Measurements from ENCODE around the gene ZNF736.
"Not testable (repeated sequence)": the region's sequence is repeated elsewhere in the genome, so short reads cannot be mapped to it uniquely, and the experiment has no call there.

ZNF736 gene

DNA sequence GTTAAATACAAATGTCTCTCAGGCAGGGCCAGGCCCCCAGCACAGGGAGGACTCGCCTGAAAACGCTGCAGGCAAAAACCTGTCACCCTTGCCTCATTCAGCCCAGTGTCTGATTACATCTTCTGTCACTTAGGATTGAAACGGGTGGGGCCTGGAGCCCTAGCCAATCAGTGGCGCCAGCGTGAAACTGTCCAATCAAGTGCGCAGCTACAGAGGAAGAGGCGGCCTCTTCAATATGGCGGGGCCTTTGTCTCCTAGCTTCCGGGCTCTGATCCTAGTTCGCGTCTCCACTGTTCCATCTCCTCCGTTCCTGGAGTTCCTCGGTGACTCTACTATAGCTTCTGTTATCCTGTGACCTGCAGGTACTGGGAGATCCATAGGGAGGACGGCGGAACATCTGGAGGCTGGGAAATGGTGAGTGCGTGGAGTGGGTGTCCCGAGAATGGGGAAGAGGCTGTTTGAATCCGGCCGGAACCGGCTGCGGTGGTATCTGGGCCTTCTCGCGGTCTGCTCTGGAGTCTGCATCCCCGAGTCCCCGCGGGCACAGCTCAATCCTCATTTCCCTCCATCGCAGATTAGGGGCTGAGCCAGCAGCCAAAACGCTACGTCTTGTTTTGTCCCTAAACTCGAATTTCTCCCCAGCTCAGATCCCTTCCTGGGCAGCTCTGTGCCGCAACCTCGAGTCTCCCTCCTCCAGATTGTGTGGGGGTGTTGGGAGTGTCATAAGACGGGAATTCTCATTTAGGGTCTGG is at the start of gene ZNF736:
ZNF736 (plus strand) TSS at position 222 of the 752 bp plus-strand sequence; CDS start at position 412, 190 bp downstream.
- TF ChIP-seq ZNF274 (IDR thresholded peaks at IDR 0.05; ENCODE audit: low read depth, low read length), result no peak
- peak within 1 kb of the TSS; percentile 89 for H3K4me3 ChIP-seq (ENCODE audit: low read length)

DNA sequence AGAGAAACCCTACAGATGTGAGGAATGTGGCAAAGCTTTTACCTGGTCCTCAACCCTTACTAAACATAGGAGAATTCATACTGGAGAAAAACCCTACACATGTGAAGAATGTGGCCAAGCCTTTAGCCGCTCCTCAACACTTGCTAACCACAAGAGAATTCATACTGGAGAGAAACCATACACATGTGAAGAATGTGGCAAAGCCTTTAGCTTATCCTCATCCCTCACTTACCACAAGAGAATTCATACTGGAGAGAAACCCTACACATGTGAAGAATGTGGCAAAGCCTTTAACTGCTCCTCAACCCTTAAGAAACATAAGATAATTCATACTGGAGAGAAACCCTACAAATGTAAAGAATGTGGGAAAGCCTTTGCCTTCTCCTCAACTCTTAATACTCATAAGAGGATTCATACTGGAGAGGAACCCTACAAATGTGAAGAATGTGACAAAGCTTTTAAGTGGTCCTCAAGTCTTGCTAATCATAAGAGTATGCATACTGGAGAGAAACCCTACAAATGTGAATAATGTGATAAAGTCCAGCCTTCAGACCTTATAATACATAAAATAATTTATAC is 47.3 kb upstream of the ZNF736 start:
- TF ChIP-seq ZNF274 (IDR thresholded peaks at IDR 0.05; ENCODE audit: low read depth, low read length), result peak; percentile 77

DNA sequence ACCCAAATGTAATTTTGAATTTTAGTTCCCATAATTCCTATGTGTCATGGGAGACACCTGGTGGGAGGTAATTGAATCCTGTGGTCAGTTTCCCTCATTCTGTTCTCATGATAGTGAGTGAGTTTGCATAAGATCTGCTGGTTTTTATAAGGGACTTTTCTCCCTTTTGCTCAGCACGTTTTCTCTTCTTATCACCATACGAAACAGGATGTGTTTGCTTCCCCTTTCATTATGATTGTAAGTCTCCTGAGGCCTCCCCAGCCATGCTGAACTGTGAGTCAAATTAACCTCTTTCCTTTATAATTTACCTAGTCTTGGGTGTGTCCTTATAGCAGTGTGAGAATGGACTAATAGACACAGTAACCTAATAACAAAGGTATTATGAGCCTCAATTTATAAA is 36.1 kb upstream of the ZNF736 start:
- no peak overlapping the region for H3K4me3 ChIP-seq (ENCODE audit: low read length)
- no peak for TF ChIP-seq ZNF274 (IDR thresholded peaks at IDR 0.05; ENCODE audit: low read depth, low read length)

More for the DNA sequence above, 47.3 kb upstream of the ZNF736 start:
- no peak overlapping the region for H3K4me3 ChIP-seq (ENCODE audit: low read length)

DNA sequence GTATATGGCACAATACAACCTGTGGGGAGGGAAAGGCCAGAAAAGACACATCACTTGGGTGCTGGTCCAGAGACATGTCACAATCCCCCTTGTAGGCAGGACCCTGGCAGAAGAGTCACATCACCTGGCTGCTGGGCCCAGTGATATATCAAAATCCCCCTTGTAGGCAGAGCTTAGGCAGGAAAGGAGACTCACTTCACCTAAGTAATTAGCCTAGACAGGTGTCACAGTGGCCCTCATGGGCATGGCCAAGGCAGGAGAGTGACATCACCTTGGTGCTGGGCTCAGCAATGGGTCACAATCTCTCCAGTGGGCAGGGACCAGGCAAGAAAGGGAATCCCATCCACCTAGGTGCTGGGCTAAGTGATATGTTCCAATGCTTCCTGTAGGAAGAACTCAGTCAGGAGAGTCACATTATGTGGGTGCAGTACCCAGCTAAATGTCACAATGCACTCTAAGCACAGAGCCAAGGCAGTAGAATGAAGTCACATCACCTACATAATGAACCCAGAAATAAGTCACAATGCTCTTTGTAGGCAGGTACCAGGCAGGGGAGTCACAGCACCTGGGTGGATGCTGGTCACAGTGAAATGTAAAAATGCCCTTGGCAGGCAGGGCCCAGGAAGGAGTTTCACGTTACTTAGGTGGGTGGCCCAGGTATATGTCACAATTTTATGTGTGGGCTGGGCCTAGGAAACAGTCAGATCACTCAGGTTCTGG is 18.9 kb upstream of the ZNF736 start:
- no peak overlapping the region for H3K4me3 ChIP-seq (ENCODE audit: low read length)
- no peak for TF ChIP-seq ZNF274 (IDR thresholded peaks at IDR 0.05; ENCODE audit: low read depth, low read length)

DNA sequence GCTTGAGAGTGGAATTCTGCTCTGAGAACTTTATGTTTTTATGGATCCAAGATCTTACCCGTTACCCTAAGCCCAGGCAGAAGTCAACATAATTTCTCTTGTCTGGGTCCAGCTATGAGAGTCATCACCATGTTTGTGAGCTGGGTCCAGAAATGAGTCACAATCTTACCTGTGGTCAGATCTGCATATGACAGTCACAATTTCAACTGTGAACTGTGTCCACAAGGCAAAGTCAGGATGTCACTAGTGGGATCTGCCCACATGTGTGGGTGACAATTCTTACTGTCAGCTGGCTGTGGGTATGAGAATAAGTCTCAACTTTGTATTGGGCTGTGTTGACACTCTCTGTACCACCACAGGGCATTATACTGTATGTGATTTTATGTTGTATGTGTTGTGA is 16.3 kb upstream of the ZNF736 start:
- H3K4me3 ChIP-seq (ENCODE audit: low read length), result not testable (repeated sequence)

DNA sequence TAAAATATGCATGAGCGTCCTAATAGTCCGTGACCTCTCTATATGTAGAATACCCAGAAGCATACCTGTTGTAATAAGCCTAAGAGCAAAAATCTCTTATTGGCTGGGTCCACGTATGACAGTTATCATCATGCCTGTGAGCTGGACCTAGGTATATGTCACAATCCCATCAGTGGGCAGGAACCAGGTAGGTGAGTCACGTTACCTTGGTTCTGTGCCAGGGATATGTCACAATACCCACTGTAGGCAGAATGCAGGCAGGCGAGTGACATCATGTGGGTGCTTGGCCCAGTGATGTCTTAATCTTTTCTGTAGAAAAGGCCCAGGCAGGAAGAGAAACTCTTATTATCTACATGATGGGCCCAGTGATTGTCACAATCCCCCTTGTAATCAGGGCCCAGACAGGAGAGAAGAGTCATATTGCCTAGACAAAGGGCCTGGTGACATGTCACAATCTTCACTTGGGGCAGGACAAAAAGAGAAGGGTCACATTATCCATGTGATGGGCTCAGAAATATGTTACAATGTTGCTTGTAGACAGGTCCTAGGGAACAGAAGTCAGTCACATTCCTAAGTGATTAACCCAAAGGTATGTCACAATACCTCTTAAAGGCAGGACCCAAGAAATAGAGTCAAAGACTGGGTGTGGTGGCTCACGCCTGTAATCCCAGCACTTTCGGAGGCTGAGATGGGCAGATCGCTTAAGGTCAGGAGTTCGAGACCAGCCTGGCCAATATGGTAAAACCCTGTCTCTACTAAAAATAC is 12.9 kb upstream of the ZNF736 start:
- TF ChIP-seq ZNF274 (IDR thresholded peaks at IDR 0.05; ENCODE audit: low read depth, low read length), result no peak
- H3K4me3 ChIP-seq (ENCODE audit: low read length), result no peak overlapping the region

DNA sequence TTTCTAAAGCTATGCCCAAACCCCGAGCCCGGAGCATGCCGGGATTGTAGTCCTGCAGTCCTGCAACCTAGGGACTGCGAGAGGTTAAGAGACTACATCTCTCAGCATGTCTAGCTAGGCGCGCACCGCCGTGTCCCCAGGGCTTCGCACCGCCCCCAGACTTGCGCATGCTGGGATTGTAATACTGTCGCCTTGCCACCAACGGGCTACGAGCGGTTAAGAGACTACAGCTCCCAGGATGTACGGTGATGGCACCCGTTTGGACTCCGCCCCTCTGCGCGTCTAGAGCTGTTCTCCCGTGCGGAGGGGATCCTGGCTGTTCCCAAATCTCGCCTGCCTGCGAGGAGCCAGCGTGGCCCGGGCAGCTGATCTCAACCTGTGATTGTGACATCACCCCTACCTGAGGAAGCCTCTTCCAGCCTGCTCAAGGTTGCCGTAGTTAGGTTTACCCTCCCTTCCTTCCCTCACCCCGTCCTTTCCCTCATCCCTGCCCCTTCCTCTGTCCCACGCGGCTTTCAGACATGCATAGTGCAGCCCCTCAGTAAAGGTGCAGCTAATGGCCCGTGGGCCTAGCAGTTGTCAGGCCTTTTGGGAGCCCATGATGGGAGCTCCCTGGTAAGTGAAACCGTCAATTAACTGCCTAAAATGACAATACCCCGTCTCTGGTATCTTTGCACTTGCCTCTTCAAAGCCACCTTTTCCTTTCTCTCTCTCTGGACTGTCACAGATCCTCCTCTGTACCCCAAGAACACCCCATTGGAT is 6.3 kb upstream of the ZNF736 start:
- no peak for TF ChIP-seq ZNF274 (IDR thresholded peaks at IDR 0.05; ENCODE audit: low read depth, low read length)
- peak overlapping the region; percentile 67; the same call in 1 of the 2 replicates for H3K4me3 ChIP-seq (ENCODE audit: low read length)

DNA sequence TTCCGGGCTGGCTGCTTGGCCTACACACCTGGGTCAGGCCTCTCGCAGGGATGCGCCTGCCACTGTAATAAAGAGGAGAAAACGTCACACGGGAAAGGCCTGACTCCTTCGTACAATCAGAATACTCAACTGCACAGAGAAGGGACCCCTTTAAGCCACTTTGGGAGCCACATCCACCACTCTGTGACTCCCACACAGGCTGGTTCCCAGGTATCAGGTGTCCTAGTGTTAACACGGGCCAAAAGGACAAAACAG is 5.8 kb upstream of the ZNF736 start:
- peak overlapping the region; percentile 67; the same call in 1 of the 2 replicates for H3K4me3 ChIP-seq (ENCODE audit: low read length)
- no peak for TF ChIP-seq ZNF274 (IDR thresholded peaks at IDR 0.05; ENCODE audit: low read depth, low read length)

DNA sequence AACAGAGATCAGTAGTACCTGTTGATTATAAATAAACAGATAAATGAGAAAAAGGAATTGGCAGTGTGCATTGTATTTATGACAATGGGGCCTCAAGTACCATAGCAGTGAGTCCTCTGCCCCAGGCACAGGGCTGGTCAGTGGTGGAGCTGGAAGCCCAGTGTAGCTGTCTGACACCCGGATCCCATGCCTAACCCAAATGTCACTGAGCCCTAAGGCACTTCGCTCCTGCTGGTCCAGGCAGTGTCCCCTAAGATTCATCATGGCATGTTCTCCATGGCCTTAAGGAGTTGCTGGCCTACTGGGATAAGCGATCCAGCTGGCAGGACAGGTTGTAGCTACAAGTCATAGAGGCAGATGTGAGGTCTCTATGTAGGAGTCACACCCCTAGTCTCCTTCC is 3.3 kb upstream of the ZNF736 start:
- no peak for TF ChIP-seq ZNF274 (IDR thresholded peaks at IDR 0.05; ENCODE audit: low read depth, low read length)
- no peak overlapping the region for H3K4me3 ChIP-seq (ENCODE audit: low read length)

DNA sequence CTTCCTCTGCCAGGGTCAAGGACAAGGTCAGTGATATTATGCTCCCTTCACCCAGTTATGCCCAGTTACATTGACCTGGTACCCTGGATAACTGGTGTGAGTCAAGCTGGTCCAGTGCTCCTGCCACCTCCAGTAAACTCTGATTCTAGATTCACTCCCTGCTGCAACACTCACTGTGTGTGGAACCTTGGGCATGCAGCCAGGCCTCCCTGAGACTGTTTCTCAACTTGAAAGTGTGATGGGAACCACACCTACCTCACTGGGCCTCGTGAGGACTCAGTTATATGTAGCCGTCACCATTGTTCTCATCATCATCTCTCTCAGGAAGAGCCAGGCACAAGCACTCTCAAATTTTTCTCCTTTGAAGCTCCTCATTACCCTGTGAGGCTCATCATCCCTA is 935 bp upstream of the ZNF736 start:
- H3K4me3 ChIP-seq (ENCODE audit: low read length), result no peak overlapping the region
- no peak for TF ChIP-seq ZNF274 (IDR thresholded peaks at IDR 0.05; ENCODE audit: low read depth, low read length)

DNA sequence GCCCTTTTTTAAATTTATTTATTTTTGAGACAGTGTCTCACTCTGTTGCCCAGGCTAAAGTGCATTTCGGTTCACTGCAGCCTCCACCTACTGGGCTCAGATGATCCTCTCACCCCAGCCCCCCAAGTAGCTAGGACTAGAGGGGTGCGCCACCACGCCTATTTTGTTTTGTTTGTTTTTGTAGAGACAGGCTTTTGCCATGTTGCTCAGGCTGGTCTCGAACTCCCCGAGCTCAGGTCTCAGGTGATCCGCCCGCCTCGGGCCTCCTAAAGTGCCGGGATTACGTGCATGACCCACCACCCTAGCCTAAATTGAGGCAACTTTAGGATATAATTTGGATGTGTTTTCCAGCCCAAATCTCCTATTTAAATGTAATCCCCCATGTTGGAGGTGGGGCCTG is 805 bp downstream of the ZNF736 start:
- peak overlapping the region; percentile 89 for H3K4me3 ChIP-seq (ENCODE audit: low read length)
- no peak for TF ChIP-seq ZNF274 (IDR thresholded peaks at IDR 0.05; ENCODE audit: low read depth, low read length)

DNA sequence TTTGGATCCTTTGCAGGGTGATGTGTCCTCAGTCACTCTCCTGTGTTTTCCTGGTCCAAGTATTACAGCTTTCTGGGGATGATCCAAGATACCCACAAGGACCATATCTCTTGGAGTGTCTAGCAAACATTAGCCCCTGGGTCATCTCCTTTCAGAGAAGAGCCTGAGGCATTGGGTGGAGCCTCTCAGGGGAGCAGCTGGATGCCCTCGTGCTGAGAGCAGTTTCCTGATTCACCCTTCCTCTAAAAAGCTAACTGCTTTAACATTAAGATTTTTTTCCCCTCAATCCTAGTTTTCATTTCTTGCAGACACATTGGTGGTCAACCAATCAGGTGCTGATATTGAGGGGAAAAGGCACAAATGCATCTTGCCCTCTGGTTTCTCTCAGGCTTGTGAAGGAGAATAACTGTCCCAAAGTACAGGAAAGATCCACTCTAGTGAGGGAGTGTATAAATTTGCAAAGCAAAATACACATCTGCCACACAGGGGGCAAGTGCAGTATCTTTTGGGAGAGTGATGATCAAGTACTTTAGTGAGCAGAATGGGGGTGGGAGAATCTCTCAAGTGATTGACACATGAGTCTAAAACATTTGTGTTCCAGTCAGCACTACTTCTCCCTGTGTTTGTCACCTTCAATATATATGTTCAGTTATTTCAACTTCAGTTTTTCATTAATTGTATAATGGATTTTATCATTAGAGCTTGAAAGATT is 2.4 kb downstream of the ZNF736 start:
- H3K4me3 ChIP-seq (ENCODE audit: low read length), result not testable (repeated sequence)
